CD4-positive, alpha-beta memory T cell (primary cell): ENCODE measurements around the gene SPAG5. TPM values are rescaled to one million over a fixed set of nuclear protein-coding genes. Genes with fewer than 3 reads are reported as not detected.
"Not testable (repeated sequence)": the region's sequence is repeated elsewhere in the genome, so short reads cannot be mapped to it uniquely, and the experiment has no call there.

ENCODE experiments used
- CTCF ChIA-PET: fragments of 350-600 bp; sonication (Branson Sonifier 250); formaldehyde crosslinking; loops from one replicate; lab custom pipeline; 2021; ENCODE audit warnings: inconsistent platforms; ENCODE audit not compliant: partially characterized antibody; lab: Charles Lee
- POLR2A ChIA-PET: fragments of 350-600 bp; sonication (Branson Sonifier 250); formaldehyde crosslinking; loops from one replicate; lab custom pipeline; 2021; ENCODE audit not compliant: partially characterized antibody; lab: Charles Lee
- DNase-seq, 5 donors: peaks; one replicate each; pipeline versions ENCODE4 v3.0.0 to v3.0.0-alpha.2; 2020 to 2022; ENCODE audit warnings: mixed read lengths in 1 of 5
- H3K27ac ChIP-seq: one replicate; pipeline ENCODE4 v1.7.0; 2013; ENCODE audit warnings: low read depth, low read length
- H3K27me3 ChIP-seq: 2 replicates; pipeline ENCODE4 v1.7.0; 2013; ENCODE audit warnings: mild to moderate bottlenecking, low read length, moderate library complexity; ENCODE audit not compliant: insufficient read depth
- H3K36me3 ChIP-seq: 2 replicates; pipeline ENCODE4 v1.7.0; 2013; ENCODE audit warnings: mild to moderate bottlenecking, low read length, moderate library complexity; ENCODE audit not compliant: insufficient read depth
- H3K4me1 ChIP-seq: 2 replicates; pipeline ENCODE4 v1.7.0; 2013; ENCODE audit warnings: mild to moderate bottlenecking, low read length, moderate library complexity; ENCODE audit not compliant: insufficient read depth
- H3K4me3 ChIP-seq, 2 donors: one replicate each; pipeline ENCODE4 v1.7.0; 2013; ENCODE audit warnings: low read length in 2 of 2, mild to moderate bottlenecking in 1 of 2
- H3K9me3 ChIP-seq, 2 donors: one replicate each; pipeline ENCODE4 v1.7.0; 2013; ENCODE audit warnings: low read length in 2 of 2, control low read depth in 1 of 2; ENCODE audit not compliant: control insufficient read depth in 1 of 2
- H3K27ac Mint-ChIP-seq, 7 donors: one replicate each; pipeline ENCODE4 v1.8.0; 2020 to 2021; ENCODE audit warnings: mixed read lengths in 7 of 7, mild to moderate bottlenecking in 6 of 7, inconsistent platforms in 3 of 7, moderate library complexity in 3 of 7
- H3K27me3 Mint-ChIP-seq, 2 donors: one replicate each; pipeline ENCODE4 v1.8.0; 2020 to 2021; ENCODE audit warnings: mixed read lengths in 2 of 2
- H3K36me3 Mint-ChIP-seq, 2 donors: one replicate each; pipeline ENCODE4 v1.8.0; 2020 to 2021; ENCODE audit warnings: mixed read lengths in 2 of 2, inconsistent platforms in 1 of 2, mild to moderate bottlenecking in 1 of 2
- H3K4me1 Mint-ChIP-seq, 4 donors: one replicate each; pipeline ENCODE4 v1.8.0; 2020 to 2021; ENCODE audit warnings: mixed read lengths in 4 of 4, mild to moderate bottlenecking in 1 of 4
- H3K4me3 Mint-ChIP-seq, 8 donors: one replicate each; pipeline ENCODE4 v1.8.0; 2020 to 2021; ENCODE audit warnings: mixed read lengths in 8 of 8, mild to moderate bottlenecking in 7 of 8, moderate library complexity in 6 of 8, inconsistent platforms in 3 of 8
- H3K9me3 Mint-ChIP-seq, 8 donors: one replicate each; pipeline ENCODE4 v1.8.0; 2020 to 2021; ENCODE audit warnings: mixed read lengths in 8 of 8, mild to moderate bottlenecking in 5 of 8, inconsistent platforms in 3 of 8, moderate library complexity in 1 of 8
- intact Hi-C: fragments of 100-400 bp; cut with micrococcal nuclease; formaldehyde crosslinking; loops from one replicate; pipeline ENCODE4 v1.15.1; 2023
- polyA plus RNA-seq, 2 donors: library from polyadenylated mRNA; unstranded; fragments of 300-500 nt; fragmentation: Illumina TruSeq; gene quantifications; one replicate each; pipeline ENCODE4 v1.2.3, GENCODE V29; 2021
- total RNA-seq, 2 experiments: library from RNA; stranded (reverse); gene quantifications; one replicate each; pipeline ENCODE4 v1.2.3, GENCODE V29; 2021

The SPAG5 gene
- total and polyA plus RNA-seq, 4 experiments from 2014 or later, result 1.4 to 10.2 (median 9.2) TPM; not detected in 1

DNA sequence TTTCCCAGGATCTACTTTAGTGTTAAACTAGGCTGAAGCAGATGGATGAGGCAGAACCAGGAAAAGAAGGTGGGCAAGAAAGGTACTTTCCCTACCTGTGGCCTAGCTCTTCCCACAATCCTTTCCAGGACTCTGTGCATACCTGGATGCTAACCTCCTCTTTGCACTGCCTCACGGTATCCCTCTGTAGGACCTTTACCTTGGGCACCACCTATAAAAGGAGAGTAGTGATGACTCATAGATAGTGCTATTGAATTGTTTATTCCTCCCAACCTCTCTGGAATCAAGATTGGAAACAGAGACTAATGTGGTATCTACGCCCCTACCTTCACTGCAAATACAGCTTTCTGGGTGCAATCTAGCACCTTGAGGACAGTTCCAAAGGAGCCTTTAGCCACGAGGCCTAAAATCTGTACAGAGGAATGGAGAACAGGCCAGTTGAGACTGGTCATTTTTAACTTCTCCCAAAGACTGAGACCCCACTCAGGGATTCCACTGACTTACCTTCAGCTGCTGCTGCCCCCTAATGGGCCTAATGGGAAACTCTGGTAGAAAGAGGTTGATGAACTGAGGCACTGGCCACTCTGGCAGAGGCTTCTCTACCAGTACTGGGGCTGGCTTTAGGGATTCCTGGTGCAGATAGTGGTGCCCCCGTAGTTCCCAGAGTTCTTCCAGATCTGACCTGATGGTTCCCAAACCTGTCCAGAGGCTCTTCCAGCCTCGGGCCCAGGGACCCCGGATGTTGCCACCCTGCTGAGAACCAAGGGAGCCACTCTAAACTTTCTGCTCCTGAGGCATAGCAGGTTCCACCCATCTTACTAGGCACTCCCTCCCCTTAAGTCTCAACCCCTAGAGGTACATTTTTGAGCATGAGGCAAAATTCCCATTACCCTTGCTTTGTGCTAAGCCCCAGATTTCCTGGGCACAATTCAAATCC, 14.4 kb upstream of the SPAG5 start:
- no peaks in the 10 kb centered on the region for H3K27me3 Mint-ChIP-seq
- ChIA-PET CTCF (interaction anchor here (0.7 to 6.8 kb wide), 19 partner anchors 9 to 196 kb away, joined by 3 to 51 read pairs (median 3); partner anchors contain the start of genes ALDOC and PIGS), POLR2A (interaction anchor here (0.6 to 1.8 kb wide), 6 partner anchors 11 to 118 kb away, joined by 3 to 11 read pairs (median 4); partner anchors contain the start of genes ALDOC and PIGS)
- peak in 4 of 5 donors; percentile 19 to 40 (median 40) for DNase-seq
- intact Hi-C loops, result loop anchor here (1.0 kb wide), 1 partner anchor 65 kb away; no protein-coding TSS in a partner anchor
- H3K4me3 Mint-ChIP-seq, result no peak overlapping the region
- Histone ChIP-seq H3K4me3 (no peak overlapping the region), H3K4me1 (no peaks in the 10 kb centered on the region), H3K9me3 (no peaks in the 10 kb centered on the region), H3K36me3 (peaks cover 30% of the 10 kb centered on the region), H3K27ac (no peak overlapping the region), H3K27me3 (no peaks in the 10 kb centered on the region)
- H3K36me3 Mint-ChIP-seq, result peaks cover 29 to 63% of the 10 kb centered on the region in 2 donors
- H3K9me3 Mint-ChIP-seq, result no peaks in the 10 kb centered on the region
- H3K27ac Mint-ChIP-seq, result peak overlapping the region in 6 of 7 donors; percentile 24 to 65 (median 36)
- H3K4me1 Mint-ChIP-seq, result peaks cover 4 to 13% (median 10%) of the 10 kb centered on the region in 4 donors

DNA sequence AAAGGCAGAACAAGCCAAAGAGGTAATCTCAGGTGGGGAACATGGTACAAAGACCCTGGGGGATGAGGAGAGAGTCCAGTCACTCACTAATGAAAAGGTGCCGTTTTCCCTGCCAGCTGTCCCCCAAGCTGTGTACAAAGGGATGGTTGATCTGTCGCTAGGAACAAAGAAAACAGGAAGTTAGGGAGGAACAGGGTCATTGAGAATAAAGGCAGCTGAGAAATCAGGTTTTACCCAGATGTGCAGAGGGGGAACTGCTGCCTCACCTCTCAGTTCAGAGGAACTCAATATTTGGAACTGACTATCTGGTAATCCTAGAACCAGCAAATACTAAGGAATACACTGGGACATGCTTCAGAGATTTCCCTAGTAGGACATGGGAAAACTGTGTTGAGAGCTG, 13.7 kb upstream of the SPAG5 start:
- POLR2A ChIA-PET, result interaction anchor here (0.6 to 1.6 kb wide), 5 partner anchors 11 to 117 kb away, joined by 3 to 11 read pairs (median 4); partner anchors contain the start of genes ALDOC and PIGS
- intact Hi-C loops, result no loop called here
- Mint-ChIP-seq H3K9me3 (no peaks in the 10 kb centered on the region), H3K36me3 (peaks cover 27 to 60% of the 10 kb centered on the region in 2 donors), H3K4me1 (peaks cover 4 to 13% (median 10%) of the 10 kb centered on the region in 4 donors), H3K4me3 (no peak overlapping the region), H3K27ac (peak overlapping the region; percentile 17 to 78 (median 53)), H3K27me3 (no peaks in the 10 kb centered on the region)
- no peaks in the 10 kb centered on the region for H3K9me3 ChIP-seq
- DNase-seq, result no peak
- CTCF ChIA-PET, result interaction anchor here (0.7 to 6.8 kb wide), 20 partner anchors 10 to 196 kb away, joined by 3 to 51 read pairs (median 3); partner anchors contain the start of genes ALDOC and PIGS
- H3K27me3 ChIP-seq, result no peaks in the 10 kb centered on the region
- H3K4me3 ChIP-seq, result no peak overlapping the region
- H3K27ac ChIP-seq, result no peak overlapping the region
- H3K36me3 ChIP-seq, result peaks cover 29% of the 10 kb centered on the region
- no peaks in the 10 kb centered on the region for H3K4me1 ChIP-seq

DNA sequence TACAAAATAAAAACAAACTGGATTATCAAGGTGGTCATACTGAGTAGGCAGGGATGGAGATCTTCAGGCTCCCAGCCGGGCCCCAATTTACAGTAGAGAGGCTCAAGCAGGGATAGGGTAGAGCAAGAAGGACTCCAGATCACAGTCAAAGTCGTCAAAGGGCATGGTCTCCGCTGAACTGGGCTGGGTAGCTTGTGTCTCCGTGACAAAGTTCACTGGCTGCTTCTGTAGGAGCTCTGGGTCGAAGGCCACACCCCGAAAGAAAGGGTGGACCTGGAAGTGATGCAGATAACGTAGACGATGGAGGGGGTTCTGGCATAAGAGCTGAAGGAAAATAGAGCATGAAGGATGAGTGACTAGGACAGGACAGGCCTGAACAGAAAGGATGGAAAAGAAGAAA, 11.6 kb upstream of the SPAG5 start:
- peaks cover 4 to 13% (median 10%) of the 10 kb centered on the region in 4 donors for H3K4me1 Mint-ChIP-seq
- no peak for DNase-seq
- ChIA-PET CTCF (interaction anchor here (0.8 to 6.8 kb wide), 7 partner anchors 12 to 114 kb away, joined by 3 to 51 read pairs (median 3); partner anchors contain the start of gene PIGS), POLR2A (interaction anchor here (2.2 kb wide), 1 partner anchor 11 kb away, joined by 12 read pairs; the partner anchor contains the start of gene SPAG5)
- peak overlapping the region in 4 of 7 donors; percentile 12 to 77 (median 65) for H3K27ac Mint-ChIP-seq
- H3K36me3 ChIP-seq, result peaks cover 7% of the 10 kb centered on the region
- H3K4me1 ChIP-seq, result no peaks in the 10 kb centered on the region
- H3K27me3 Mint-ChIP-seq, result no peaks in the 10 kb centered on the region
- no peaks in the 10 kb centered on the region for H3K9me3 Mint-ChIP-seq
- H3K27me3 ChIP-seq, result no peaks in the 10 kb centered on the region
- H3K27ac ChIP-seq, result no peak overlapping the region
- intact Hi-C loops, result no loop called here
- H3K9me3 ChIP-seq, result no peaks in the 10 kb centered on the region
- H3K36me3 Mint-ChIP-seq, result peaks cover 10 to 38% of the 10 kb centered on the region in 2 donors
- H3K4me3 Mint-ChIP-seq, result no peak overlapping the region
- no peak overlapping the region for H3K4me3 ChIP-seq

DNA sequence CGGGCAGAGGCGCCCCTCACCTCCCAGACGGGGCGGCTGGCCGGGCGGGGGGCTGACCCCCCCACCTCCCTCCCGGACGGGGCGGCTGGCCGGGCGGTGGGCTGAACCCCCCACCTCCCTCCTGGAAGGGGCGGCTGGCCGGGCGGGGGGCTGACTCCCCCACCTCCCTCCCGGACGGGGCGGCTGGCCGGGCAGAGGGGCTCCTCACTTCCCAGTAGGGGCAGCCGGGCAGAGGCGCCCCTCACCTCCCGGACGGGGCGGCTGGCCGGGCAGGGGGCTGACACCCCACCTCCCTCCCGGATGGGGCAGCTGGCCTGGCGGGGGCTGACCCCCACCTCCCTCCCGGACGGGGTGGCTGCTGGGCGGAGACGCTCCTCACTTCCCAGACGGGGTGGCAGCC, 5.2 kb upstream of the SPAG5 start:
- POLR2A ChIA-PET, H3K27me3 ChIP-seq, H3K4me3 ChIP-seq, H3K27ac ChIP-seq, H3K4me3 Mint-ChIP-seq, H3K27me3 Mint-ChIP-seq, H3K4me1 ChIP-seq, DNase-seq, H3K9me3 Mint-ChIP-seq, H3K36me3 Mint-ChIP-seq, CTCF ChIA-PET, H3K27ac Mint-ChIP-seq, H3K4me1 Mint-ChIP-seq, H3K36me3 ChIP-seq, intact Hi-C loops, H3K9me3 ChIP-seq: not testable (repeated sequence)

DNA sequence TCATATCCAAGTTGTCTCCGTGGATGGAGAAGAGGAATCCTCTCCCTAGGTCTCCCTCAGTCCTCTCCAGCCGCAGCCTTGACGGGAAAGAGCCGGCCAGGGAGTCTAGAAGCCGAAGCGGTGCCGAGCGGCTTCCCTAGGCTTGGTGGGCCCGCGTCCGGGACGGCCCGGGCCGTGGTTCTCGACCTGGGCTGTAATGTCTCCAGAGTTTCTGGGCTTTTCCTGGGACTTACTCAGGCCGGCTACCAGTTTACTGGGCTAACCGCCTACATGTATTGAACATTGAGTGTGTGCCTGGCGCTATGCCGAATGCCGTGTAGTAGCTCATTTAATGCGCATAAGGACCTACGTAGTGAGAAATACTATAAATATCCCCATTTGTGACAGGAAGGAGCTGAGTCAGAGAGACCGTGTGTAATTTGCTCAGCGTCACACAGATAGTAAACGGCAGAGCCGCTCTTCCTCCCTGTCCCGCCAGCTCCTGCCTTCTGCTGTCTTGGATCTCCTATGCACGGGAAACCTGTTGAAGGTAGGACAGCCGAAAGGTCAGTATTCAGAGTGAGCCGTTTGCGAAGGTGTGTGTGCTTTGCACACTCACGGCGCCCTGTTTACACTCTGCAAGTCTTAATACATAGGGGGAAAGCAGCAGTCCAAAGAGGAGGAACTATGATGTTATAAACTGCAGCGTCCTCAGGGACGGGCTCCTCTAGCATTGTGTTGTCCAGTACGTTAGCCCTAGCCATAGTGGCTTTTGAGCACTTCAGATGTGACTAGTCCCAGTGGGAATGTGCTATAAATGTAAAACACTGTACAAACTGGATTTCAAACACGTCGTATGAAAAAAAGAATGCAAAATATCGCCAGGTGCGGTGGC, 723 bp upstream of the SPAG5 start:
- Histone ChIP-seq H3K9me3 (no peaks in the 10 kb centered on the region), H3K4me3 (peak overlapping the region; percentile 74 to 95), H3K27ac (peak overlapping the region; percentile 100), H3K27me3 (no peaks in the 10 kb centered on the region), H3K4me1 (peaks cover 7% of the 10 kb centered on the region), H3K36me3 (no peaks in the 10 kb centered on the region)
- intact Hi-C loops, result loop anchor here (1.0 to 2.0 kb wide), 6 partner anchors 22 to 105 kb away; partner anchors contain the start of genes BLTP2, PIGS and UNC119
- H3K4me1 Mint-ChIP-seq, result peaks cover 13 to 27% (median 22%) of the 10 kb centered on the region in 4 donors
- H3K9me3 Mint-ChIP-seq, result no peaks in the 10 kb centered on the region
- CTCF ChIA-PET, result interaction anchor here (1.1 to 3.2 kb wide), 3 partner anchors 14 to 51 kb away, joined by 5 to 12 read pairs (median 8); partner anchors contain the start of gene RSKR
- H3K36me3 Mint-ChIP-seq, result peaks cover 0 to 6% of the 10 kb centered on the region in 2 donors
- H3K27ac Mint-ChIP-seq, result peak overlapping the region; percentile 94 to 99 (median 99)
- DNase-seq, result peak in 4 of 5 donors; percentile 66 to 87 (median 74)
- POLR2A ChIA-PET, result interaction anchor here (0.7 to 6.0 kb wide), 21 partner anchors 9 to 695 kb away, joined by 3 to 169 read pairs (median 5); partner anchors contain the start of genes ALDOC, BLTP2, NUFIP2 and PHF12
- H3K27me3 Mint-ChIP-seq, result no peaks in the 10 kb centered on the region
- peak overlapping the region; percentile 88 to 99 (median 96) for H3K4me3 Mint-ChIP-seq

DNA sequence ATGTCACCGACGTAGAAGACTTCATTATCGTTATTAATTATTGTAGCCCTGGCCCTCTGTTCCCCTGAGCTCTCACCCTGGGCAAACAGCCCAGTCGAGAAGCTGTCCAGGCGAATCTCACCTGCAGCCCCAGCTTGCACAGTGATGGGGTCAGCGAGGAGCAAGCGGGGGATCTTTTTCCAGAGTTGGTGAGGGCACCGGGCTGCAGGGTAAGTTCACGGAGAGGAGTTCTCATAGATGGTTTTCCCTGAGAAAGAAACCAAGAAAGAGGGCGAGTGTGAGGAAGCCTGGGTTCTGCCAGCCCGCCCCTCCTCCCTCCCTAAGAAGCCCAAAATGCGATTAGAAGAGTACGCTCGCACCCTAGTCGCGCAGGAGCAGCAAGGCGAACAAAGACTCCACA, 436 bp downstream of the SPAG5 start:
- POLR2A ChIA-PET, result interaction anchor here (1.3 to 6.0 kb wide), 8 partner anchors 12 to 121 kb away, joined by 4 to 169 read pairs (median 11); partner anchors contain the start of genes ALDOC, PIGS, RPL23A and RSKR
- peak overlapping the region; percentile 88 to 99 (median 96) for H3K4me3 Mint-ChIP-seq
- peak overlapping the region; percentile 94 to 99 (median 99) for H3K27ac Mint-ChIP-seq
- H3K36me3 Mint-ChIP-seq, result peaks cover 0 to 6% of the 10 kb centered on the region in 2 donors
- peaks cover 13 to 27% (median 22%) of the 10 kb centered on the region in 4 donors for H3K4me1 Mint-ChIP-seq
- peak overlapping the region; percentile 74 to 95 for H3K4me3 ChIP-seq
- intact Hi-C loops, result loop anchor here (2.0 kb wide), 1 partner anchor 46 kb away; the partner anchor contains the start of gene BLTP2
- H3K4me1 ChIP-seq, result peaks cover 7% of the 10 kb centered on the region
- H3K9me3 Mint-ChIP-seq, result no peaks in the 10 kb centered on the region
- H3K27me3 ChIP-seq, result no peaks in the 10 kb centered on the region
- H3K27me3 Mint-ChIP-seq, result no peaks in the 10 kb centered on the region
- H3K36me3 ChIP-seq, result no peaks in the 10 kb centered on the region
- no peak for DNase-seq
- H3K27ac ChIP-seq, result peak overlapping the region; percentile 100
- H3K9me3 ChIP-seq, result no peaks in the 10 kb centered on the region
- CTCF ChIA-PET, result no interaction called here
